Measurements from ENCODE around the gene RALGPS1. TPM values are rescaled to one million over a fixed set of nuclear protein-coding genes. Genes with fewer than 3 reads are reported as not detected.

Gene RALGPS1
- polyA plus RNA-seq, 3 donors, result 0.60 to 4.6 (median 1.3) TPM

DNA sequence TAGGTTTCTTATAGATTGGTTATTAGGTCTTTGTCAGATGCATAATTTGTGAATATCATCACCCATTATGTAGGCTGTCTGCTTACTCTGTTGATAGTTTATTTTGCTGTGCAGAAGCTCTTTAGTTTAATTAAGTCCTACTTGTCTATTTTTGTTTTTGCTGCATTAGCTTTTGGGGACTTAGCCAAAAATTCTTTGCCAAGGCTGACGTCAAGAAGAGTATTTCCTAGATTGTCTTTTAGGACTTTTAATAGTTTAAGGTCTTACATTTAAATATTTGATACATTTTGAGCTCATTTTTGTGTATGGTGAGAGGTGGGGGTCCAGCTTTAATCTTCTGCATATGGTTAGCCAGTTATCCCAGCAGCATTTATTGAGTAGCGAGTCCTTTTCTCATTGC, 232.7 kb downstream of the RALGPS1 start:
- intact Hi-C loops (cut with micrococcal nuclease), result no loop called here
- no peak overlapping the region for H3K27ac ChIP-seq (ENCODE audit: low read depth in 1 of 2, low read length in 2 of 2)
- no peak overlapping the region for H3K4me2 ChIP-seq (replicated peaks; ENCODE audit: extremely low read depth, low read length, poor library complexity, severe bottlenecking)
- no peaks in the 10 kb centered on the region for H3K4me1 ChIP-seq (ENCODE audit: control insufficient read depth in 1 of 2, insufficient read depth in 2 of 2, low read length in 2 of 2)
- no peak for DNase-seq
- H3K9me3 Mint-ChIP-seq, result peaks cover 0 to 5% (median 2%) of the 10 kb centered on the region in 7 donors
- no peaks in the 10 kb centered on the region for H4K20me1 ChIP-seq (ENCODE audit: insufficient read depth, low read length)
- H3K4me3 Mint-ChIP-seq, result no peak overlapping the region
- H3K79me2 ChIP-seq (ENCODE audit: insufficient read depth, low read length), result no peaks in the 10 kb centered on the region
- no peaks in the 10 kb centered on the region for H3K36me3 Mint-ChIP-seq
- H3K27ac Mint-ChIP-seq, result no peak overlapping the region
- peaks cover 2 to 28% (median 17%) of the 10 kb centered on the region in 3 donors for H3K27me3 Mint-ChIP-seq (ENCODE audit: low read depth in 3 of 3)
- no peaks in the 10 kb centered on the region for H3K4me1 Mint-ChIP-seq
- no peaks in the 10 kb centered on the region for H3K27me3 ChIP-seq (ENCODE audit: control insufficient read depth in 2 of 2, insufficient read depth in 2 of 2, low read length in 2 of 2)
- TF ChIP-seq, protein P1, sequence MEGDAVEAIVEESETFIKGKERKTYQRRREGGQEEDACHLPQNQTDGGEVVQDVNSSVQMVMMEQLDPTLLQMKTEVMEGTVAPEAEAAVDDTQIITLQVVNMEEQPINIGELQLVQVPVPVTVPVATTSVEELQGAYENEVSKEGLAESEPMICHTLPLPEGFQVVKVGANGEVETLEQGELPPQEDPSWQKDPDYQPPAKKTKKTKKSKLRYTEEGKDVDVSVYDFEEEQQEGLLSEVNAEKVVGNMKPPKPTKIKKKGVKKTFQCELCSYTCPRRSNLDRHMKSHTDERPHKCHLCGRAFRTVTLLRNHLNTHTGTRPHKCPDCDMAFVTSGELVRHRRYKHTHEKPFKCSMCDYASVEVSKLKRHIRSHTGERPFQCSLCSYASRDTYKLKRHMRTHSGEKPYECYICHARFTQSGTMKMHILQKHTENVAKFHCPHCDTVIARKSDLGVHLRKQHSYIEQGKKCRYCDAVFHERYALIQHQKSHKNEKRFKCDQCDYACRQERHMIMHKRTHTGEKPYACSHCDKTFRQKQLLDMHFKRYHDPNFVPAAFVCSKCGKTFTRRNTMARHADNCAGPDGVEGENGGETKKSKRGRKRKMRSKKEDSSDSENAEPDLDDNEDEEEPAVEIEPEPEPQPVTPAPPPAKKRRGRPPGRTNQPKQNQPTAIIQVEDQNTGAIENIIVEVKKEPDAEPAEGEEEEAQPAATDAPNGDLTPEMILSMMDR (IDR thresholded peaks at IDR 0.05), result no peak
- WGBS (ENCODE audit: insufficient coverage), result 80% methylated on average over 1 of the region's 2 CpGs
- no peak overlapping the region for H3K9ac ChIP-seq (ENCODE audit: insufficient read depth, low read length, poor library complexity, severe bottlenecking)
- no peak overlapping the region for H3K4me3 ChIP-seq (replicated peaks in 1 of 3; ENCODE audit: low read depth in 2 of 3, low read length in 3 of 3)
- no peaks in the 10 kb centered on the region for H3K9me3 ChIP-seq (replicated peaks in 1 of 2; ENCODE audit: control insufficient read depth in 1 of 2, insufficient read depth in 1 of 2, low read length in 2 of 2)
- H2AFZ ChIP-seq (ENCODE audit: insufficient read depth, low read depth, low read length, poor library complexity, severe bottlenecking), result no peak overlapping the region
- no peaks in the 10 kb centered on the region for H3K36me3 ChIP-seq (replicated peaks in 1 of 2; ENCODE audit: control insufficient read depth in 1 of 2, insufficient read depth in 2 of 2, low read length in 2 of 2)

GRCh38 chr9:127148014-127148413, 233.4 kb downstream of the RALGPS1 start:
- no peaks in the 10 kb centered on the region for H3K79me2 ChIP-seq (ENCODE audit: insufficient read depth, low read length)
- H3K27me3 ChIP-seq (ENCODE audit: control insufficient read depth in 2 of 2, insufficient read depth in 2 of 2, low read length in 2 of 2), result no peaks in the 10 kb centered on the region
- Mint-ChIP-seq H3K27me3 (ENCODE audit: low read depth in 3 of 3) (peaks cover 0 to 34% (median 22%) of the 10 kb centered on the region in 3 donors), H3K36me3 (no peaks in the 10 kb centered on the region), H3K27ac (no peak overlapping the region), H3K4me3 (no peak overlapping the region), H3K9me3 (peaks cover 0 to 5% (median 2%) of the 10 kb centered on the region in 7 donors), H3K4me1 (no peaks in the 10 kb centered on the region)
- TF ChIP-seq, protein P1 (IDR thresholded peaks at IDR 0.05), result no peak
- no peaks in the 10 kb centered on the region for H3K36me3 ChIP-seq (replicated peaks in 1 of 2; ENCODE audit: control insufficient read depth in 1 of 2, insufficient read depth in 2 of 2, low read length in 2 of 2)
- no peak overlapping the region for H2AFZ ChIP-seq (ENCODE audit: insufficient read depth, low read depth, low read length, poor library complexity, severe bottlenecking)
- intact Hi-C loops (cut with micrococcal nuclease), result no loop called here
- H3K27ac ChIP-seq (ENCODE audit: low read depth in 1 of 2, low read length in 2 of 2), result no peak overlapping the region
- WGBS (ENCODE audit: insufficient coverage), result 100% methylated on average over 4 of the region's 5 CpGs
- no peak overlapping the region for H3K4me3 ChIP-seq (replicated peaks in 1 of 3; ENCODE audit: low read depth in 2 of 3, low read length in 3 of 3)
- H4K20me1 ChIP-seq (ENCODE audit: insufficient read depth, low read length), result no peaks in the 10 kb centered on the region
- DNase-seq, result no peak
- no peak overlapping the region for H3K4me2 ChIP-seq (replicated peaks; ENCODE audit: extremely low read depth, low read length, poor library complexity, severe bottlenecking)
- H3K9me3 ChIP-seq (replicated peaks in 1 of 2; ENCODE audit: control insufficient read depth in 1 of 2, insufficient read depth in 1 of 2, low read length in 2 of 2), result no peaks in the 10 kb centered on the region
- H3K9ac ChIP-seq (ENCODE audit: insufficient read depth, low read length, poor library complexity, severe bottlenecking), result no peak overlapping the region
- H3K4me1 ChIP-seq (ENCODE audit: control insufficient read depth in 1 of 2, insufficient read depth in 2 of 2, low read length in 2 of 2), result no peaks in the 10 kb centered on the region

Data from CD14-positive monocyte (primary cell).